GM23338 (cell line): ENCODE results near the gene SLC30A1. TPM values are rescaled to one million over a fixed set of nuclear protein-coding genes. Genes with fewer than 3 reads are reported as not detected.

Experiments
- ATAC-seq: fragments of 200-7000 bp; cut with Tn5 transposase; 3 replicates; pipeline ENCODE4 v1.9.1; 2020
- DNase-seq: peaks from one replicate; pipeline ENCODE4 v3.0.0-alpha.2; 2015; ENCODE audit warnings: low spot score
- H2AFZ ChIP-seq: fragments of 200-600 bp; sonication (generic); 2 replicates; pipeline ENCODE4 v1.8.0; 2016; ENCODE audit warnings: antibody characterized with exemption, mild to moderate bottlenecking, moderate library complexity
- H3F3A ChIP-seq: fragments of 200-600 bp; sonication (generic); replicated peaks from 2 replicates; pipeline ENCODE4 v1.8.0; 2017; ENCODE audit warnings: antibody characterized with exemption, mixed run types, low read depth
- H3K27ac ChIP-seq: fragments of 200-600 bp; sonication (generic); 2 replicates; pipeline ENCODE4 v1.6.1; 2016; ENCODE audit warnings: low read depth
- H3K27me3 ChIP-seq: fragments of 200-600 bp; sonication (generic); 2 replicates; pipeline ENCODE4 v1.8.0; 2016; ENCODE audit warnings: mild to moderate bottlenecking, mixed run types, moderate library complexity; ENCODE audit not compliant: insufficient read depth
- H3K36me3 ChIP-seq: fragments of 200-600 bp; sonication (generic); 2 replicates; pipeline ENCODE4 v1.8.0; 2016; ENCODE audit warnings: mild to moderate bottlenecking; ENCODE audit not compliant: insufficient read depth
- H3K4me1 ChIP-seq: fragments of 200-600 bp; sonication (generic); 2 replicates; pipeline ENCODE4 v1.8.0; 2016; ENCODE audit warnings: mild to moderate bottlenecking, moderate library complexity; ENCODE audit not compliant: insufficient read depth
- H3K4me2 ChIP-seq: fragments of 200-600 bp; sonication (generic); 2 replicates; pipeline ENCODE4 v1.7.1; 2017; ENCODE audit warnings: mixed run types
- H3K4me3 ChIP-seq: fragments of 200-600 bp; sonication (generic); 2 replicates; pipeline ENCODE4 v1.6.1; 2016; ENCODE audit warnings: mixed run types
- H3K79me2 ChIP-seq: fragments of 200-600 bp; sonication (generic); replicated peaks from 2 replicates; pipeline ENCODE4 v1.8.0; 2017; ENCODE audit warnings: mild to moderate bottlenecking; ENCODE audit not compliant: insufficient read depth
- H3K9me2 ChIP-seq: fragments of 200-600 bp; sonication (generic); 2 replicates; pipeline ENCODE4 v1.8.0; 2017; ENCODE audit not compliant: insufficient read depth
- H4K20me1 ChIP-seq: fragments of 200-600 bp; sonication (generic); replicated peaks from 2 replicates; pipeline ENCODE4 v1.8.0; 2017; ENCODE audit warnings: mild to moderate bottlenecking; ENCODE audit not compliant: insufficient read depth
- H3K27ac Mint-ChIP-seq: 2 replicates; pipeline ENCODE4 v1.8.0; 2020; ENCODE audit warnings: inconsistent platforms, mild to moderate bottlenecking, moderate library complexity, mixed read lengths
- H3K27me3 Mint-ChIP-seq: 3 replicates; pipeline ENCODE4 v1.8.0; 2022; ENCODE audit warnings: low read depth, mild to moderate bottlenecking, moderate library complexity, mixed read lengths, inconsistent platforms; ENCODE audit not compliant: insufficient read depth, poor library complexity
- H3K36me3 Mint-ChIP-seq: 3 replicates; pipeline ENCODE4 v1.8.0; 2021; ENCODE audit warnings: low read depth, mild to moderate bottlenecking, inconsistent platforms, moderate library complexity, mixed read lengths
- H3K4me1 Mint-ChIP-seq: 3 replicates; pipeline ENCODE4 v1.8.0; 2020; ENCODE audit warnings: mild to moderate bottlenecking, inconsistent platforms, mixed read lengths
- H3K4me3 Mint-ChIP-seq: 3 replicates; pipeline ENCODE4 v1.8.0; 2021; ENCODE audit warnings: moderate library complexity, mild to moderate bottlenecking, inconsistent platforms, mixed read lengths
- H3K9me3 Mint-ChIP-seq: 3 replicates; pipeline ENCODE4 v1.8.0; 2020; ENCODE audit warnings: moderate library complexity, mild to moderate bottlenecking, inconsistent platforms, mixed read lengths
- ETS1 ChIP-seq: IDR thresholded peaks from 2 replicates; pipeline ENCODE4 v1.6.1; 2016; ENCODE audit warnings: antibody characterized with exemption
- EZH2 ChIP-seq: fragments of 200-600 bp; sonication (generic); IDR thresholded peaks from one replicate; pipeline ENCODE4 v1.8.0; 2017; ENCODE audit warnings: antibody characterized with exemption, mild to moderate bottlenecking, low read depth; ENCODE audit not compliant: unreplicated experiment
- EZH2phosphoT487 ChIP-seq: fragments of 200-600 bp; sonication (generic); IDR thresholded peaks from one replicate; pipeline ENCODE4 v1.8.1; 2018; ENCODE audit warnings: antibody characterized with exemption; ENCODE audit not compliant: unreplicated experiment
- JUNB ChIP-seq: IDR thresholded peaks from one replicate; pipeline ENCODE4 v1.6.1; 2016; ENCODE audit warnings: antibody characterized with exemption; ENCODE audit not compliant: unreplicated experiment
- POLR2AphosphoS5 ChIP-seq: IDR thresholded peaks from 2 replicates; pipeline ENCODE4 v1.6.1; 2016; ENCODE audit warnings: antibody characterized with exemption, low read depth
- REST ChIP-seq: IDR thresholded peaks from one replicate; pipeline ENCODE4 v1.6.1; 2018; ENCODE audit warnings: antibody characterized with exemption; ENCODE audit not compliant: unreplicated experiment
- STAT1 ChIP-seq: IDR thresholded peaks from one replicate; pipeline ENCODE4 v1.6.1; 2016; ENCODE audit warnings: antibody characterized with exemption; ENCODE audit not compliant: unreplicated experiment
- ZNF114 ChIP-seq: fragments of 250-450 bp; sonication (Bioruptor Pico); IDR thresholded peaks from 2 replicates; pipeline ENCODE4 v1.5.0; 2020; ENCODE audit warnings: mild to moderate bottlenecking, moderate library complexity
- ZNF331 ChIP-seq: fragments of 250-450 bp; sonication (Bioruptor Pico); IDR thresholded peaks from 2 replicates; pipeline ENCODE4 v1.5.0; 2020; ENCODE audit warnings: low read depth, mild to moderate bottlenecking, moderate library complexity
- ZNF462 ChIP-seq: fragments of 250-450 bp; sonication (Bioruptor Pico); IDR thresholded peaks from 2 replicates; pipeline ENCODE4 v1.5.0; 2020; ENCODE audit warnings: mild to moderate bottlenecking, moderate library complexity
- polyA plus RNA-seq: library from polyadenylated mRNA; unstranded; fragments of >200 nt; fragmentation: Nextera tagmentation; extraction: Ambion mirVana; gene quantifications from 2 replicates; pipeline ENCODE4 v1.2.1, GENCODE V29; 2016
- total RNA-seq: library from RNA; depleted of rRNA; stranded (reverse); fragments of >200 nt; shearing (Covaris generic); gene quantifications from 2 replicates; pipeline ENCODE4 v1.2.3, GENCODE V29; 2014

Gene SLC30A1
- total and polyA plus RNA-seq, 2 experiments from 2014 or later, result 3.3 to 17.7 TPM

GRCh38 chr1:211524521-211524920, 54.4 kb downstream of the SLC30A1 start:
- H3K27me3 Mint-ChIP-seq, result peaks cover 5% of the 10 kb centered on the region
- peaks cover 10% of the 10 kb centered on the region for H3K4me1 Mint-ChIP-seq
- H3K27me3 ChIP-seq, result no peaks in the 10 kb centered on the region
- H3K27ac ChIP-seq, result no peak overlapping the region
- no peaks in the 10 kb centered on the region for H3K36me3 Mint-ChIP-seq
- H3K4me3 ChIP-seq, result no peak overlapping the region
- ATAC-seq (no peak), DNase-seq (no peak)
- TF ChIP-seq ZNF331 (CRISPR knock-in tag) (no peak), ZNF114 (no peak), REST (no peak), JUNB (no peak), ETS1 (no peak), EZH2 (no peak), EZH2phosphoT487 (no peak), POLR2AphosphoS5 (no peak), ZNF462 (CRISPR knock-in tag) (no peak), STAT1 (no peak)
- 0 out of 2 replicates have a peak, but pooled peaks cover 4% of the 10 kb centered on the region for H3K9me2 ChIP-seq
- H3F3A ChIP-seq, result no peaks in the 10 kb centered on the region
- H3K79me2 ChIP-seq, result no peaks in the 10 kb centered on the region
- 0 out of 2 replicates have a peak overlapping the region, but pooled peaks have one; percentile 23 for H2AFZ ChIP-seq
- no peaks in the 10 kb centered on the region for H3K4me1 ChIP-seq
- no peaks in the 10 kb centered on the region for H3K36me3 ChIP-seq
- H3K4me2 ChIP-seq, result no peak overlapping the region
- no peaks in the 10 kb centered on the region; the same call in 2 of the 3 replicates for H3K9me3 Mint-ChIP-seq
- H3K4me3 Mint-ChIP-seq, result no peak overlapping the region
- no peak overlapping the region for H3K27ac Mint-ChIP-seq
- H4K20me1 ChIP-seq, result no peaks in the 10 kb centered on the region
